ENCODE data around the gene RO60. TPM values are rescaled to one million over a fixed set of nuclear protein-coding genes. Genes with fewer than 3 reads are reported as not detected.

Gene RO60
- total RNA-seq, 4 donors from 2014 or later, result 40.3 to 106 (median 64.4) TPM

DNA sequence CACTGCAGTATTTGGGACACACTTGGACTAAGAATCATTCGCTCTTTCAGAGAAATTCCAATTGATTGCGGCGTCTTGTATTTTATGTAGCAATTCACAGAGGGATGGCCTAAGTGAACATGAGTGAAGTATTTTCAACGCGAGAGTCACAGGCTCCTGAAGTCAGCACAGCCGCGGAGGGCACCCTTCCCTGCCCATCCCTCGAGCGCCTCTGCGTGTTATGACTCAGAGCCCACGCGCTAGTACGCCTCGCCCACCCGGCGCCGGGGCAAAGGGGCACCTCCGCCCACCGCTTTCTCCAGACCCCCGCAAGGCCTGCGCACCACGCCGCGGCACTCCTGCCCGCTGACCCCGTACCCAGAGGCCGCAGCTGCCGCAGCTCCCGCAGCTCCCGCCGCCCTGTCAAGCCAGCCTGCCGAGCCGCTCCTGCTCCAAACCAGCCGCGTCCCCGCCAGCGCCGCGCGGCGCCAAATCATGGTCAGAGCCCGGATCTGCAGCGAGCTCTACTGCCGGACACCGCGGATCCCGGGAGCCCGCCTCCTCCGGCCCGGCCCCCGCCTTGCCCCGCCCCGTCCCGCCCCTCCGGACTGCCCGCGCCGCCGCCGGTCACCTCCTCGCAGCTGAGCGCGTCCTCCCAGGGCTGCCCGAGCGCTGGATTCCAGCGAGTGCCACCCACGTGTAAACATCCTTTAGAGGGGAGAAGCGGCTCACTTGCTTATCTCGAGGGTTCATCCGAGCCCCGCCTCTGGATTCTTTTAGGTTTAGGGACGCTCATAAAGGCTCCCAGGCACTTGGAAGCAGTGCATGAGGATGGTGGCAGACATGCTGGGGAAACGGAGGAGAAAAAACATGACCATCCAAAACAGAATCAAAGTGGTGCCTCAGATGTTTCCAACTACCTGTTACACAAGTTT lies 45.8 kb downstream of the RO60 start, which contains the start of gene GLRX2:
Gene GLRX2 (minus strand): TSS at position 508 of the 914 bp plus-strand sequence. CDS start 32 bp downstream, at position 476.
- DNase-seq (ENCODE audit: low spot score in 2 of 2), result peak; percentile 74 to 96
- TF ChIP-seq POLR2A (IDR thresholded peaks at IDR 0.05), result no peak
- TF ChIP-seq, protein P1, sequence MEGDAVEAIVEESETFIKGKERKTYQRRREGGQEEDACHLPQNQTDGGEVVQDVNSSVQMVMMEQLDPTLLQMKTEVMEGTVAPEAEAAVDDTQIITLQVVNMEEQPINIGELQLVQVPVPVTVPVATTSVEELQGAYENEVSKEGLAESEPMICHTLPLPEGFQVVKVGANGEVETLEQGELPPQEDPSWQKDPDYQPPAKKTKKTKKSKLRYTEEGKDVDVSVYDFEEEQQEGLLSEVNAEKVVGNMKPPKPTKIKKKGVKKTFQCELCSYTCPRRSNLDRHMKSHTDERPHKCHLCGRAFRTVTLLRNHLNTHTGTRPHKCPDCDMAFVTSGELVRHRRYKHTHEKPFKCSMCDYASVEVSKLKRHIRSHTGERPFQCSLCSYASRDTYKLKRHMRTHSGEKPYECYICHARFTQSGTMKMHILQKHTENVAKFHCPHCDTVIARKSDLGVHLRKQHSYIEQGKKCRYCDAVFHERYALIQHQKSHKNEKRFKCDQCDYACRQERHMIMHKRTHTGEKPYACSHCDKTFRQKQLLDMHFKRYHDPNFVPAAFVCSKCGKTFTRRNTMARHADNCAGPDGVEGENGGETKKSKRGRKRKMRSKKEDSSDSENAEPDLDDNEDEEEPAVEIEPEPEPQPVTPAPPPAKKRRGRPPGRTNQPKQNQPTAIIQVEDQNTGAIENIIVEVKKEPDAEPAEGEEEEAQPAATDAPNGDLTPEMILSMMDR (IDR thresholded peaks at IDR 0.05), result no peak
- peak within 1 kb of the TSS; percentile 85 for H3K4me3 ChIP-seq (ENCODE audit: low read depth, poor library complexity, severe bottlenecking)
- intact Hi-C loops (cut with DNase I; ENCODE audit: low total_unique reads), result no loop called here
- 0% methylated on average over 36 to 58 of the region's 73 CpGs for WGBS, 2 donors

DNA sequence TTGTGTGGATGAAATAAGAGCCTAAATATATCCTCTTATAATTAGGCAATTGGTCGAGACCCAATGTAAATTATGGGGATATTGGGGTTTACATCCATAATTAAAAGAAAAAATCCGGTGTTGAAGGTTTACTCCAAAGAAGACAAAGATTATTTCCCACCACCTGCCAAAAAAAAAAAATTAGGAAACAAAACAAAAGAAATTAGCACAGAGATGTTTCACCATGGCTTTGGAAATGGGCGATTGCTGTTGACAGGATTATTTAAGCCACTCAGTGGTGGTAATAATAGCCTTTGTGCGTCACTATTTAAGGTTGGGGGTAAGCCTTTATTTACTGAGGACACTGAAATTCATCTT lies 46.4 kb downstream of the RO60 start:
- intact Hi-C loops (cut with DNase I; ENCODE audit: low total_unique reads), result no loop called here
- TF ChIP-seq, protein P1 (IDR thresholded peaks at IDR 0.05), result no peak
- TF ChIP-seq POLR2A (IDR thresholded peaks at IDR 0.05), result no peak
- 28 to 31% methylated on average over 4 of the region's 4 CpGs for WGBS, 2 donors
- no peak for DNase-seq (ENCODE audit: low spot score in 2 of 2)
- peak overlapping the region; percentile 85 for H3K4me3 ChIP-seq (ENCODE audit: low read depth, poor library complexity, severe bottlenecking)

DNA sequence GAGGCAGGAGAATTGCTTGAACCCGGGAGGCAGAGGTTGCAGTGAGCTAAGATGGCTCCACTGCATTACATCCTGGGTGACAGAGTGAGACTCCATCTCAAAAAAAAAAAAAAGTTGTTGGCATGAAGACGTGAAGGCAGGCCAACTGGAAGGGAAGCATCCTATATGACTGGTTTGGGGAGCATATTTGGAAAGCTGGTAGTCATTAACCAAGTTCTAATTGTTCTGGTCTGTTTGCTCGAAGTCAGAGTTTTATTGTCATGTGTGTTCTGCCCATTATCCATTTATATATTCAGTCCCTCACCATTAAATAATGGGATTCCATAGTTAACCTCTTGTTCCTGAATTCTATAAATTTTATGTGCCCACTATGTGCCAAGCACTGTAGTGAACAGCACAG lies 49.1 kb downstream of the RO60 start:
- no peak for DNase-seq (ENCODE audit: low spot score in 2 of 2)
- intact Hi-C loops (cut with DNase I; ENCODE audit: low total_unique reads), result no loop called here
- no peak overlapping the region for H3K4me3 ChIP-seq (ENCODE audit: low read depth, poor library complexity, severe bottlenecking)
- WGBS, 2 donors, result 57 to 63% methylated on average over 3 of the region's 3 CpGs
- TF ChIP-seq, protein P1 (IDR thresholded peaks at IDR 0.05), result no peak
- no peak for TF ChIP-seq POLR2A (IDR thresholded peaks at IDR 0.05)

Other genes with a start within 250 kb of the RO60 start
- gene UCHL5, start 252 bp upstream of the RO60 start, total RNA-seq, result 10 to 100 TPM; 25.5 to 57.9 (median 37.7) TPM
- gene GLRX2, start 45.8 kb downstream of the RO60 start, total RNA-seq, result 10 to 100 TPM in 1 of 4 donors, 1 to 10 TPM in 3; 5.6 to 11.0 (median 8.1) TPM
- 10 to 100 TPM; 19.2 to 23.7 (median 20.0) TPM for gene CDC73, start 62.4 kb downstream of the RO60 start, total RNA-seq
- gene B3GALT2, start 127.0 kb downstream of the RO60 start, total RNA-seq, result under 1 TPM in 3 of 4 donors, not detected in 1; 0.08 to 0.58 (median 0.32) TPM

Data from lower leg skin (tissue), 4 donors.